ENCODE measurements around the gene STK33.

DNA sequence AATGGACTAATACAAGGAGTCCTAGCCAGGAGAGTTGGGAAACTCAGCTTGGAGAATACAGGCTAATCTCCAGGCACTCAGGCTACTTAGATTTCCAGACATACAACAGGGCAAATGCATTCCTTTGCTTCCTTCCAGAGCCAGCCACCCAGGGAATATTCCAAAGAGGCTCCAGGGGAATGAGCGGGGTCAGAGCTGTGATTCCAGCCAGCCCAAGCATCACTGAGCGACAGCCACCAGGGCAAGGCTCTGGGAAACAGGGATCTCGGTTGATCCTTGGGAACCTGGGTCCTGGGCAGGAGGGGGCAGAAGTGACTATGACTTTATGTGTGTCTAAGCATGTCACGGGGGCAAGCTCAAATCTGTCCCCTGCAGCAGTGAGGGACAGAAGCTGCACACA is 218.1 kb downstream of the STK33 start:
- TF ChIP-seq CTCF (IDR thresholded peaks at IDR 0.05) = no peak
- no peak for TF ChIP-seq EP300 (IDR thresholded peaks at IDR 0.05)
- TF ChIP-seq POLR2A (IDR thresholded peaks at IDR 0.05) = no peak
